Fibroblast of skin of abdomen (primary cell): ENCODE measurements around the gene DNALI1. TPM values are rescaled to one million over a fixed set of nuclear protein-coding genes. Genes with fewer than 3 reads are reported as not detected.
"Not testable (repeated sequence)": the region's sequence is repeated elsewhere in the genome, so short reads cannot be mapped to it uniquely, and the experiment has no call there.

Source experiments
- DNase-seq: peaks from one replicate; pipeline ENCODE4 v3.0.0-alpha.2; 2013
- polyA plus RNA-seq, 2 experiments: library from polyadenylated mRNA; unstranded; fragments of 120-200 nt; gene quantifications; one replicate each; pipeline ENCODE4 v1.2.1, GENCODE V29; 2013; ENCODE audit not compliant: insufficient read length in 2 of 2

Gene DNALI1
- 9.4 TPM for polyA plus RNA-seq (2013, experiment 1 of 2; ENCODE audit: insufficient read length)
- polyA plus RNA-seq (2013, experiment 2 of 2; ENCODE audit: insufficient read length): 7.4 TPM

GRCh38 chr1:37556712-37557196 lies at the start of gene DNALI1:
Gene DNALI1 (plus strand): TSS chr1:37556940. CDS start chr1:37556995, 55 bp downstream.
- DNase-seq: peak; percentile 84

- no peak for DNase-seq
These were observed 47.6 kb upstream of the DNALI1 start for GRCh38 chr1:37509181-37509580.

GRCh38 chr1:37513795-37514349 lies 42.9 kb upstream of the DNALI1 start:
- no peak for DNase-seq

- DNase-seq: peak; percentile 80
These were observed 42.2 kb upstream of the DNALI1 start, which contains the start of gene MEAF6 for GRCh38 chr1:37514350-37515184. Gene MEAF6 (minus strand): TSS chr1:37514766. CDS start chr1:37514746, 20 bp downstream.

GRCh38 chr1:37515185-37516034 lies 41.3 kb upstream of the DNALI1 start:
- no peak for DNase-seq

GRCh38 chr1:37517569-37517968 lies 39.2 kb upstream of the DNALI1 start:
- DNase-seq: no peak

- DNase-seq: not testable (repeated sequence)
These were observed 38.5 kb upstream of the DNALI1 start for GRCh38 chr1:37518241-37518640.

GRCh38 chr1:37518929-37519328 lies 37.8 kb upstream of the DNALI1 start:
- DNase-seq: not testable (repeated sequence)

GRCh38 chr1:37519613-37520012 lies 37.1 kb upstream of the DNALI1 start:
- DNase-seq: no peak

GRCh38 chr1:37529888-37530287 lies 26.9 kb upstream of the DNALI1 start:
- not testable (repeated sequence) for DNase-seq

GRCh38 chr1:37532418-37533156 lies 24.2 kb upstream of the DNALI1 start:
- not testable (repeated sequence) for DNase-seq

GRCh38 chr1:37533317-37534093 lies 23.2 kb upstream of the DNALI1 start:
- DNase-seq: no peak

- DNase-seq: no peak
These were observed 19.4 kb upstream of the DNALI1 start for GRCh38 chr1:37537378-37537777.

GRCh38 chr1:37539154-37539553 lies 17.6 kb upstream of the DNALI1 start:
- not testable (repeated sequence) for DNase-seq

GRCh38 chr1:37540036-37540785 lies 16.5 kb upstream of the DNALI1 start:
- DNase-seq: no peak

- DNase-seq: no peak
These were observed 12.2 kb upstream of the DNALI1 start for GRCh38 chr1:37544530-37544929.

- DNase-seq: no peak
These were observed 11.7 kb upstream of the DNALI1 start for GRCh38 chr1:37545019-37545418.

GRCh38 chr1:37549341-37549740 lies 7.4 kb upstream of the DNALI1 start:
- no peak for DNase-seq

GRCh38 chr1:37553598-37553926 lies 3.2 kb upstream of the DNALI1 start:
- no peak for DNase-seq
